PC-3 (cell line): ENCODE data around the gene LRRC71. TPM values are rescaled to one million over a fixed set of nuclear protein-coding genes. Genes with fewer than 3 reads are reported as not detected.

Experiments
- ATAC-seq: fragments of 200-7000 bp; cut with Tn5 transposase; 2 replicates; pipeline ENCODE4 v1.9.1; 2020; ENCODE audit warnings: mild to moderate bottlenecking, moderate library complexity
- BruUV-seq: library from RNA; stranded (reverse); fragments of 400-500 nt; replicated peaks from 2 replicates; lab custom pipeline; 2021; lab: Mats Ljungman, UMichigan
- CTCF ChIA-PET: fragments of 300-600 bp; sonication (Branson Sonifier 250); formaldehyde crosslinking; loops from one replicate; lab custom pipeline; 2022; ENCODE audit warnings: antibody characterized with exemption; lab: Charles Lee
- POLR2A ChIA-PET: fragments of 300-600 bp; sonication (Branson Sonifier 250); formaldehyde crosslinking; loops from one replicate; lab custom pipeline; 2022; ENCODE audit warnings: antibody characterized with exemption; ENCODE audit not compliant: unreplicated experiment; lab: Charles Lee
- DNase-seq: peaks from one replicate; pipeline ENCODE4 v3.0.0-alpha.2; 2015
- H2AFZ ChIP-seq: fragments of 300-600 bp; sonication (generic); 2 replicates; pipeline ENCODE4 v1.6.0; 2016; ENCODE audit warnings: antibody characterized with exemption, low read length
- H3F3A ChIP-seq: fragments of 300-600 bp; sonication (generic); one replicate; pipeline ENCODE4 v1.6.0; 2017; ENCODE audit warnings: antibody characterized with exemption, low read length, control low read depth, mild to moderate bottlenecking; ENCODE audit not compliant: unreplicated experiment
- H3K27ac ChIP-seq: fragments of 300-600 bp; sonication (generic); 2 replicates; pipeline ENCODE4 v1.5.1; 2016; ENCODE audit warnings: mild to moderate bottlenecking, low read length
- H3K27me3 ChIP-seq: fragments of 300-600 bp; sonication (generic); 2 replicates; pipeline ENCODE4 v1.6.1; 2016; ENCODE audit warnings: low read length, mixed read lengths
- H3K36me3 ChIP-seq: fragments of 300-600 bp; sonication (generic); 2 replicates; pipeline ENCODE4 v1.6.1; 2016; ENCODE audit warnings: low read depth, mixed run types, low read length, mixed read lengths
- H3K4me1 ChIP-seq: fragments of 300-600 bp; sonication (generic); 2 replicates; pipeline ENCODE4 v1.5.1; 2016; ENCODE audit warnings: low read length; ENCODE audit not compliant: insufficient read depth
- H3K4me2 ChIP-seq: fragments of 300-600 bp; sonication (generic); 2 replicates; pipeline ENCODE4 v1.6.0; 2016; ENCODE audit warnings: low read length
- H3K4me3 ChIP-seq: fragments of 300-600 bp; sonication (generic); 2 replicates; pipeline ENCODE4 v1.5.1; 2016; ENCODE audit warnings: mild to moderate bottlenecking, low read length, mixed read lengths
- H3K79me2 ChIP-seq: fragments of 300-600 bp; sonication (generic); 2 replicates; pipeline ENCODE4 v1.6.1; 2017; ENCODE audit warnings: low read length, mixed read lengths
- H3K9ac ChIP-seq: fragments of 300-600 bp; sonication (generic); 2 replicates; pipeline ENCODE4 v1.6.0; 2016; ENCODE audit warnings: mild to moderate bottlenecking, low read length
- H3K9me2 ChIP-seq: fragments of 300-600 bp; sonication (generic); replicated peaks from 2 replicates; pipeline ENCODE4 v1.6.1; 2016; ENCODE audit warnings: mixed run types, low read length, mixed read lengths
- H3K9me3 ChIP-seq: fragments of 300-600 bp; sonication (generic); 2 replicates; pipeline ENCODE4 v1.6.1; 2016; ENCODE audit warnings: low read length, mixed read lengths
- H4K20me1 ChIP-seq: fragments of 300-600 bp; sonication (generic); 2 replicates; pipeline ENCODE4 v1.6.1; 2016; ENCODE audit warnings: low read length, mixed read lengths
- CTCF ChIP-seq: fragments of 300-600 bp; sonication (generic); conservative IDR thresholded peaks from 2 replicates; pipeline ENCODE4 v1.5.1; 2017; ENCODE audit warnings: antibody characterized with exemption, low read depth, mild to moderate bottlenecking, low read length
- EZH2 ChIP-seq: fragments of 300-600 bp; sonication (generic); IDR thresholded peaks from one replicate; pipeline ENCODE4 v1.6.1; 2017; ENCODE audit warnings: antibody characterized with exemption, mild to moderate bottlenecking, low read length; ENCODE audit not compliant: unreplicated experiment
- EZH2phosphoT487 ChIP-seq: fragments of 300-600 bp; sonication (generic); IDR thresholded peaks from 2 replicates; pipeline ENCODE4 v1.6.1; 2018; ENCODE audit warnings: mild to moderate bottlenecking, antibody characterized with exemption, low read length, borderline replicate concordance
- intact Hi-C: fragments of 100-400 bp; cut with micrococcal nuclease; formaldehyde crosslinking; loops from 2 replicates; pipeline ENCODE4 v1.9.0; 2023
- total RNA-seq: library from RNA; depleted of rRNA; stranded (reverse); fragments of >200 nt; gene quantifications from 2 replicates; pipeline ENCODE4 v1.2.3, GENCODE V29; 2014

Gene LRRC71
- total RNA-seq, 1 experiment from 2014 or later: 0.11 TPM

- H3K4me3 ChIP-seq: no peak overlapping the region
- H3K9me2 ChIP-seq: no peaks in the 10 kb centered on the region
- ATAC-seq (no peak), DNase-seq (no peak)
- no peak overlapping the region for H3K4me2 ChIP-seq
- H4K20me1 ChIP-seq: no peaks in the 10 kb centered on the region
- no peaks in the 10 kb centered on the region for H3K27me3 ChIP-seq
- H3K9me3 ChIP-seq: no peaks in the 10 kb centered on the region
- no peaks in the 10 kb centered on the region for H3K79me2 ChIP-seq
- H3F3A ChIP-seq: no peaks in the 10 kb centered on the region
- H3K36me3 ChIP-seq: no peaks in the 10 kb centered on the region
- intact Hi-C loops: no loop called here
- ChIA-PET POLR2A (no interaction called here), CTCF (no interaction called here)
- H2AFZ ChIP-seq: no peak overlapping the region
- H3K9ac ChIP-seq: no peak overlapping the region
- TF ChIP-seq EZH2phosphoT487 (no peak), EZH2 (no peak), CTCF (no peak)
- no TSS peak for BruUV-seq
- peaks cover 20% of the 10 kb centered on the region for H3K4me1 ChIP-seq
- no peak overlapping the region for H3K27ac ChIP-seq
Observed at GRCh38 chr1:156904187-156904959, 16.1 kb upstream of the LRRC71 start.

GRCh38 chr1:156905176-156905575 is 15.3 kb upstream of the LRRC71 start:
- no peak for TF ChIP-seq EZH2phosphoT487
- BruUV-seq: no TSS peak
- H3K36me3 ChIP-seq: no peaks in the 10 kb centered on the region
- no peaks in the 10 kb centered on the region for H3K79me2 ChIP-seq
- H3K9me3 ChIP-seq: no peaks in the 10 kb centered on the region
- H3K27me3 ChIP-seq: no peaks in the 10 kb centered on the region
- H4K20me1 ChIP-seq: no peaks in the 10 kb centered on the region
- intact Hi-C loops: no loop called here
- no peak overlapping the region for H2AFZ ChIP-seq
- H3K9me2 ChIP-seq: no peaks in the 10 kb centered on the region
- ChIA-PET POLR2A (no interaction called here), CTCF (no interaction called here)
- H3K4me2 ChIP-seq: no peak overlapping the region
- no peak overlapping the region for H3K9ac ChIP-seq
- DNase-seq (no peak), ATAC-seq (no peak)
- H3F3A ChIP-seq: no peaks in the 10 kb centered on the region
- no peak overlapping the region for H3K27ac ChIP-seq
- H3K4me3 ChIP-seq: no peak overlapping the region
- peaks cover 20% of the 10 kb centered on the region for H3K4me1 ChIP-seq

GRCh38 chr1:156905651-156906050 is 14.8 kb upstream of the LRRC71 start:
- DNase-seq (no peak), ATAC-seq (no peak)
- no TSS peak for BruUV-seq
- Histone ChIP-seq H3K79me2 (no peaks in the 10 kb centered on the region), H3K9me3 (no peaks in the 10 kb centered on the region), H2AFZ (no peak overlapping the region), H3K9ac (no peak overlapping the region), H3K4me1 (peaks cover 20% of the 10 kb centered on the region), H3K27me3 (no peaks in the 10 kb centered on the region), H3K4me2 (no peak overlapping the region), H4K20me1 (no peaks in the 10 kb centered on the region), H3K4me3 (no peak overlapping the region), H3K36me3 (no peaks in the 10 kb centered on the region), H3K27ac (no peak overlapping the region), H3K9me2 (no peaks in the 10 kb centered on the region), H3F3A (no peaks in the 10 kb centered on the region)
- POLR2A ChIA-PET: no interaction called here
- no peak for TF ChIP-seq EZH2
- TF ChIP-seq CTCF: no peak
- no peak for TF ChIP-seq EZH2phosphoT487
- CTCF ChIA-PET: no interaction called here
- intact Hi-C loops: no loop called here
